Measurements from ENCODE around the gene MRPS18C.
"Not testable (repeated sequence)": the region's sequence is repeated elsewhere in the genome, so short reads cannot be mapped to it uniquely, and the experiment has no call there.

Gene MRPS18C
- total RNA-seq, result 13.7 to 16.9 reads per million in 2 donors

DNA sequence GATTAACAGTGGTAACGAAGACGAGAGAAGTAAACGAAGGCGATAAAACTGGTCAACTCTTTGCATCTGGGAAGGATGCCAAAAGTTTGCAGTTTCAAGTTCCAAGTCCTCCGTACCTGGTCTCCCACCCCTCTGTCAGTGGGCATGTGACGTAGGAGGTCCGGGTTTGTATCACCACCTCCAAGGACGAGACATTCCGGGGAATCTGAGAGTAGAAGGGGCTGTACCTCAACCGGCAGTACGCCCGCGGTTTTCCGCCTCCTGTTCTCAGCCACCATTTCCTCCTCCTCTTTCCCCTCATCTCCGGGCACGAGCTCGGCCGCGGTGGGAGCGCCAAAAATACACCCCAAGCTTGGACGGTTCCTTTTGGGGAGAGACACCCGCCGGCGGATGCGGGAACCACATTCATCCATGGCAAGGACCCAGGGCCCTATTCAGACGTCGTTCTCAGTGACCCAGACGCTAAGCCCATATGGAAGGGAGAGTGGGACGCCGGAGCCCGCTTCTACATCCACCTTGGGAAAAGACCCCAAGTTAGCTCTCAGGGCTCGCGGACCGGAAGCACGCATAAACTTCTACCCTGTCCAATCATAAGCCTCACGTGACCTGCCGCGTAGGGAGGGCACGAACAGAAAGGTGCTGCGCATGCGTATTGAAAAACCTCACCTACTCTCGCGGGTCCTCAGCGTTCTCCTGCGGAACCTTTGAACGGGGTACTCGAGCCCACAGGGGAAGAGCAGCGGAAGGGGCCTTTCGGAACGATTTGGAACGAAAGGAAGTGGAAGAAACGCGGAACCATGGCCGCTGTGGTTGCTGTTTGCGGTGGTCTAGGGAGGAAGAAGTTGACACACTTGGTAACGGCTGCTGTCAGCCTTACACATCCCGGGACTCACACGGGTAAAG, at the start of gene MRPS18C, which contains the start of gene HELQ:
TSS of gene MRPS18C (plus strand) at position 778 of the 903 bp plus-strand sequence. CDS start at position 798, 20 bp downstream.
TSS of gene HELQ (minus strand) at position 543 of the 903 bp plus-strand sequence. CDS start at position 413, 130 bp downstream.
- DNase-seq, result peak; percentile 77 to 100 (median 93)

DNA sequence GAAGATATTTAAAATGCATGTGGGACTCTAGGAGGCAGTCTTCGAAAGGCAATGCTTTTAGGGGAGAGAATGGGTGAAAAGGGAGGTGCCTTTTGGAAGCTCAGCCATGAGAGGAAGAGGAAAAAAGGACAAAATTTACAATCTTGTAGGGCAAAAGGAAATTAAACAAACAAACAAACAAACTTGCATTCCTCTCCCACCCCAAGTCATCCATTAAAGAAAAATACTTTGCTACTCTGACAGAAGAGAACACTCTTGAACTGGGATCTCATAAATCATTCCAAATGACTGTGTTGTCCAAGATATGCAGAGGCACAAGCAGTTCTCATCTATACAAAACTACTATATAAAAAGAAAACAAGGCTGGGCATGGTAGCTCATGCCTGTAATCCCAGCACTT, 47.0 kb upstream of the MRPS18C start:
- DNase-seq, result no peak

DNA sequence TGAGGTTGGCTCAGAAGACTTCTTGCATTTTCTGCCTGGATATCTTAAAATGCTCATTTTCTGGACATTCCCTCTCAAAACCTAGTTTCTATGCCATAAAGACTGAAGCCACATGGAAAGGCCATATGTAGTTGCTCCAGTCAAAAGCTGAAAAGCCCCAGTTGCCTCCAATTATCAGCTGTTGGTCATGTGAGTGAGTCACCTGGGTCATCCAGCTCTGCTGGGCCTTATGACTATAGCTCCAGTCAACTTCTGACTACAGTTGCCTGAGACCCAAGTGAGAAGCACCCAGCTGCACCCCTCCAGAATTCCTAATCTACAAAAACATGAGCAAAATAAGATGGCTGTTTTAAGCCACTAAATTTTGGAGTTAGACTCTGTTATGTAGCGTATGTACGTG, 42.2 kb upstream of the MRPS18C start:
- no peak for DNase-seq

DNA sequence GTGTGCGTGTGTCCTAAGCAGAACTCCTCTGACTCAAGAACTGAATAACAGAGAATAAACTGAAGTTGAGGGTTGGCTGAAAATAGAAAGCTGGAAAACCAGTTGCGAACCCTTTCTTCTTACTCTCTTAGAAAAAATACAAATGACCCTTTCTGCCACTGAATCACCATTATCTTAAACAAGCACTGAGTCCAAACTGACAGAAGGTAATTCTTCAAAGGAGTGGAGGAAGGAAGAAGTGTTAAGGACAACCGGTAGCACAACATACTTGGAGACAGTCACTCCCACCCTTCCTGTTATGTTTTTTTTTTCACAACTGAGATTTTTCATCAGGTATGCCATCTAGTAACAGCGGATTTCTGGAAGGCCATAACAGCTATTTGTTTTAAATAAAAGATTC, 38.3 kb upstream of the MRPS18C start:
- DNase-seq, result no peak

DNA sequence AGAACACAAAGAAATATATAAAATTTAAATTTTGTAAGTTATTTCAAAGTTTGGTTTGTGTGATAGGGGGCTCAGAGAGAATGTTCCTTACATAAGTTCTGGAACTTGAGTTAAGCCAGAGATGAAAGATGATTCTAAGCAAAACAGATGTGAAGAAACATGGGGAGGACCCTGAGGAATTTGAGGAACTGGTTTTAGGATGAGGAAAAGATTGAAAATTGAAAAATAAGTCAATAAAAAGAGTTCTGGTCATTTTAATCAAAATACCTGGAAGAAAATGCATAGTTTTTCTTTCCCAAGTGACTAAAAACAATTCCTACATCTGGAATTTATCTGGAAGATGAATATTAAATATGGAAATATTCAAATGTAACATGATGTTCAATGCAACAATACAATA, 37.6 kb upstream of the MRPS18C start:
- no peak for DNase-seq

DNA sequence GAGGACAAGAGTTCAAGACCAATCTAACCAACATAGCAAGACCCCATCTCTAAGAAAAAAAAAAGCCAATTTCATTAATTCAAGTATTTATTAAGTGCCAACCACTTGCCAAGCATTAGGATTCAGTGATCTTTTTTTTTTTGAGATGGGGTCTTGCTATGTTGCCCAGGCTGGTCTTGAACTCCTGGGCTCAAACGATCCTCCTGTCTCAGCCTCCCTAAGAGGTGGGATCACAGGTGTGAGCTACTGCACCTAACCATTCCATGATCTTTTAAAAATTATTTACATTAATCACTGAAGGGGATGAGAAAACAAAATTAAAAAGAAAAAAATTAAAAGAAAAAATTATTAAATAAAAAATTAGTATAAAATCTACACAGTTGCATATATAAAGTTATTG, 24.7 kb upstream of the MRPS18C start:
- no peak for DNase-seq

DNA sequence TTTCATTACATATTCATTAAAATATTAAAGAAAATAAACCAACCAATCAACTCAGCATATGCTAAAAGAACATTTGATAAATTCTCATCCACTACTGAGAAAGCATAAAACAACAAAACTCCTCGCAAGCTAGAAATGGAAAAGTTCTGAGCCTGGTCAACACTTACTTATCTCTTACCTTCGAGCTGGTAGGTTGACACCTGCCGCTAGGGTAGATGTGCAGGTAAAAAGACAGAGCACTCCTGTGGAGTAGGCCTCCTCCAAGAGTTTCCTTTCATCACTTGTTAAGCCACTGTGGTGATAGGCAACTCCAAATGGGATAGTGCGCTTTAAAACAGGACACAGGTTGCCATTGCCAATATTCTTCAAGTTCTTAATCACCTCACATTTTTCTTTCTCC, 19.2 kb upstream of the MRPS18C start:
- DNase-seq, result no peak

DNA sequence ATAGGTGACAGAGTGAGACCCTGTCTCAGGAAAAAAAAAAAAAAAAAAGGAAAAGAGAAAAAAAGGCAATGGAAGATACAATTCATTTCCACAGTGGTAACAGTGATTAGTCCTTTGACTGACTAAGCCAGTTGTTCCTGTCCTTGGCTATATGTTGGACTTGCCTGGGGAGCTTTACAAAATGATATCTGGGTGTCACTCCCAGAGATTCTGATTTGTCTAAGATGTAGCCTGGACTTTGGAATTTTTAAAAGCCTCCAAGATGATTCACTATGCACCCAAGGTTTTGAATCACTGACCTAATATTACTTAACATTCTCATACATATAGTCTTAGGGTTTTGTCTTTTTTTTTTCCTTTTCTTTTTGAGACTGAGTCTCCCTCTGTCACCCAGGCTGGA, 17.1 kb upstream of the MRPS18C start:
- no peak for DNase-seq

DNA sequence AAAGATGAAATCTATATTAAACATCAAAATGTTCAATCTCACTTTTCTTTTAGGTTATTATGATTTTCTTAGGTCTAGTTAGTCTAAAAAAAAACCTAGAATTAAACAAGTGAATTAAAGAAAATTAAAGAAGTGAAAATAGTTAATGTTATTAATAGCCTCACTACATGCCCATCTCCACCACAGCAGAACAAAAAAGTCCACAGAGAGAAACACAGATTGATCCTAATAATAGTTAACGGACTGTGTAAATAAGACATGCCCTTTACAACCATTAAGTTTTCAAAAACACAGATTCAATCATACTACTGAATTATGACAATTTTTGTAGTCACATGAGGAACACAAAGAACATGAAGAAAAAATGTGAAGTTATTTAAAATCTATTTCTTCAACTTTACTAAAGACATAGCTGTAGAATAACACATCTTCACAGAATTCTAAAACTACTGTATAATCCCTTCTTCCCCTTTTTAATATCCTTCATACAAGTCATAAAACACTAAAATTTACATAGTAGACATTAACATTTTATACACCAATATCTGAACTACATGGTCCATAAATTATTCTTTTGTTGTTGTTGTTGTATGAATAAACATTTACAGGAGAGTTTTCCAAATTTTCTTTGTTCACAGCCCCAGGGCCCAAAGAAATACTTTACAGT, 15.6 kb upstream of the MRPS18C start:
- no peak for DNase-seq

DNA sequence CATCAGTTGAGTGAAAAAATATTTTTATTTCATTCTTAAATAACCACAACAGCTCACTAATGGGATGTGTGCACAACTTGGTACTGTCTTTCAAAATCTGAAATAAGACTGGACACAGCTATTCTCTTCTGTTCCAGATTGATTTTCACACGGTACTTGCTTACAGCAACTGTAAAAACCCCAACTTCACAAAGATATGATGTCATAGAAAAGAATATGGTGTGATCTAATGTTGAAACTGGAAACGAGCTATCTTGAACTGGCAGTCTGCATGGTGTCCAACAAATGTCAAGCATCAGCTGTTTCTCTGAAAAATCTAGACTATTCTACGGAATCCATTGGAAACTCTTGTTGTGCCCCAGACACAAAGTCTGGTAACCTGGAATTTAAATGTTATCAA, 15.0 kb upstream of the MRPS18C start:
- no peak for DNase-seq

DNA sequence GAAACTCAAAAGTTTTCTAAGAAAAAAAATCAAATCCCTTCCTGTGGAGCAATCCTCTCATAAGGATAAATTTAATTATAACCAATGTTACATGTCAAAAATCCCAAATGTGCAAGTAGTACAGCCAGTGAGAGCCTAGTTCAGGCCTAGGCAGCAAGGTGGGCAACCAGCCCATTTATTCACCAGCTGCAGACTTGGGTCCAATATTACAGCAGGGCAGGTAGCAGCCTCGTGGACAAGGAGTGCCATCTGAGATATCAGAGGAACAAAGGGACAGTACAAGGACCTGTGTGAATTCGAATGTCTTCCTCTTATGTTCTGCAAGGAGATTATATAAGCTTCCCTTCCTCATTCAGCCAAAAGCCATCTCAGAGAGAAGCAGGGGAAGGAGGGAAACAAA, 6.8 kb upstream of the MRPS18C start:
- no peak for DNase-seq

DNA sequence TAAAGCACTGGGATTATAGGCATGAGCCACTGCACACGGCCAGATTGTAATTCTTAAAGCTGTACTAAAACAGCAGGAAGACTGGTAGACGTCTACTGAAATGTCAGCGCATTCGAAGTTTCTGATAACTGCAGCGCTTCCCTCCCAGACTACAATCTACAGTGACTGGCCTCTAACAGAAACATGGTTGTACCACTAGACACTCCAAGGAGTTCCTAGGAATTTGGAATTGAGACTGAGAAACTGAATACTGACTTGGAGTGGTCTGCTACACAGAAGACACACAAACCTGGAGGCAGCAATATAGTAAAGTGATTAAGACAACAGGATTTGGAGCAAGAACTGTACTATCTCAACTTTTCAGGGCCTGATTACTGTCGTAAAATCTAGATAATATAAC, 1.2 kb upstream of the MRPS18C start:
- peak in 1 of 5 experiments; percentile 36 for DNase-seq

DNA sequence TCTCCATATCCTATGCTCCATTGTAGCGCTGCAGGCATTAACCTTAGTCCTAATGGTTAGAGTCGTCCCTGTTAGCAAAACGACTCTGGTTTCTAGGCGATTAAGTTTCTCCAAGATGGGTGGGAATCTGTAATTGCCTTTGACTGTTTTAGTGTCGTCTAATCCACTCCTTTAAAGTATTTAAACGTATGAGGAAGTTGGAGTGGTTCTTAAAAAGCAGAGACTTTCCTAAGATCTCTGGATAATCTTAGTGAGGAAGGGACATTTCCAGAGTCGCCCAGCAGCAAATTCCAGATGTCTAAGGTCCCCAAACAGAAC, 285 bp downstream of the MRPS18C start:
- DNase-seq, result no peak

DNA sequence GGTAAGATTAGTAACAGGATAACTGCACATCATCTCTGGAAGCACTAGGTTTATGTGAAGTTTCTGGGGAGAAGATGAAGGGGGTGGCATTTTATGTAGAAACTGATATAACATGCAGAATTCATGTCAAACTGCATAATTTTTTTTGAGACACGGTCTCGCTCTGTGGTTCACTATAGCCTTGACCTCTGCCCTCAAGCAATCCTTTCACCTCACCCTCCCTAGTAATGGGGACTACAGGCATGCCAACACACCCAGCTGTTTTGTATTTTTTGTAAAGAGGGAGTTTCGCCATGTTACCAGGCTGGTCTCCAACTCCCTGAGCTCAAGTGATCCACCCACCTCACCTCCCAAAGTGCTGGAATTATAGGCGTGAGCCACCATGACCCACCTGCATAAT, 17.6 kb downstream of the MRPS18C start:
- no peak for DNase-seq

DNA sequence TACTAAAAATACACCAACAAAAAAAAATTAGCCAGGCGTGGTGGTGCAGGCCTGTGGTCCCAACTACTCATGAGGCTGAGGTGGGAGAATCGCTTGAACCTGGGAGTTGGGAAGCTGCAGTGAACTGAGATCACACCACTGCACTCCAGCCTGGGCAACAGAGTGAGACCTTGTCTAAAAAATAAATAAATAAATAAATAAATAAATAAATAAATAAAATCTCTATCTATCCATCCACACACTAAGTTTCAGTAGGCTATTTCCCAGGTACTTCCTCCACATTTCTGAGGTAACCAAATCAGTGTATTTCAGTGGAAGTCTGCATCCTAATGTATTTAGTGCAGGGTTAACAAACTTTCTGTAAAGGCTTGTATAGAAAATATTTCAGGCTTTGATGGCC, 18.1 kb downstream of the MRPS18C start:
- DNase-seq, result no peak

DNA sequence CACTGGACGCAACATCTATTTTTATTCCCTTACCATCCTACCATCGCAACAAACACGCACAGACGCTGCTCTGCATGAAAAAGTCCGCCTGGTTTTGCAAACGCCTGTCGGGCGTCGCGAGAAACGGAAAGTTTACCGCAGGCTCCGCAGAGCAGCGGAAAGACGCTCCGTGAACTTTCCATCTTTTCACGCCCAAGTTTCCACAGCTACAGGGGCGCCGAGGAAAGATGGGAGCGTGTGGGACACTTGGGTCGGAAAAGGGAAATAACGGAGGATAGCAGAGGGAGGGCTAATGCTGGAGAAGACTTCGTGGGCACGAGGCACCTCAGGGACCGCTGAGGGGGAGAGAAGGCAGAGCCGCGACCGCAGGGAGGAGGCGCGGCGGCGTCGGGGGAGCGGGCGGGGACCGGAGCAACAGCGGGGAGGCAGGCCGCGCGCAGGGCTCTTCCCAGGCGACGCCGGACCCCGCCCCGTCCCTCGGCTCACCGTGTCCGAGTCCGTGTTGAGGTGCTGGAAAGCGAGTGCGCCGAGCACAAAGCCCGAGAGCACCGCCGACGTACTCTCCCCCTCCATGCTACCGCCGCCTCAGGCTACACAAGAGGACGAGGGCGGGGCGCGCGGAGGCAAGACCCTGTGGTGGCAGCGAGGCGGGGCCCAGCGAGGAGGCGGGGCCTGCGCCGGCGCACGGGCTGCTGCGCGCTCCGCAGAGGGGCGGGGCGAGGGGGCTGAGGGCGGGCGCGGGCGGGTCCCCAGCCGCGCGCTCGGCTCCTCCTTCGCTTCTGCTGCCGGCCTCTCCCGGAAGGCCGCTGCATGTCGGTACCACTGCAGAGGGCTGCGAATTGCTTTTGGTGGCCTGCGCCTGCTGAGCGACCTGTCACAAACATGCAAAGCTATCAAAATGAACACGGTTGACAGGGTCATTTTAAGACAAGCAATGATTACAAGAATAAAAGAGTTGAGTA, 28.9 kb downstream of the MRPS18C start, which contains the start of gene ABRAXAS1:
TSS of gene ABRAXAS1 (minus strand) at position 601 of the 962 bp plus-strand sequence. CDS start at position 573, 28 bp downstream.
- peak; percentile 88 to 97 (median 91) for DNase-seq

DNA sequence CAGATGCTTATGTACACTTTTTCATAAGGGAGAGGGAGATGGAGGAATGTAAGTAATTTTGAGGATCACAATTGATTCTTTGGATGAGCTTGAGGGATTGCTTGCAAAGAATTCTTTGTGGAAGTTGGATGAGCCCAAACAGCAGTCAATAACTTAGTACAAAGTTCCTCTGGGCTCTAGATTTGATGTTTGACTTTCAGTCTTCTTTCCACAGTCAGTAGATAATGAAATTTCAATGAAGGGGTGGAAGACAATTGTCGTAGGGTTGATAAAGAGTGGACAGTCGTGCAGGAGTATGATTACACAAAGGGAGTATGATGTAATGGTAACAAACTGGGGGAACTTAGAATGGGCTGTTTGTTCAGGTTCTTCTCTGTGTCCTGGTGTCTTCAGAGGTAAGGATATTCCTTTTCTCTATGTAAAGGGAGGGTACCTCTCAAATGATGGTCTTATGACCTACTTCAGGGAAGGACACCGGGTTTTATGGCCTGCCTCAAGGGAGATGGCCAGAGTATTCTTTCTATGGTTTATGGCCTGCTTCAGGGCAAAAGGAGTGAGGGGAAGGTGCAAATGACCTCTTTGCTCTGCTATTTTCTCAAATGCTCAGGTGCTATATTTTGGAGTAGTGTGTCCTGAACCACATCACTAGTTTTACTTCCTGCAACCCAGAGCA, 30.7 kb downstream of the MRPS18C start:
- DNase-seq, result no peak

DNA sequence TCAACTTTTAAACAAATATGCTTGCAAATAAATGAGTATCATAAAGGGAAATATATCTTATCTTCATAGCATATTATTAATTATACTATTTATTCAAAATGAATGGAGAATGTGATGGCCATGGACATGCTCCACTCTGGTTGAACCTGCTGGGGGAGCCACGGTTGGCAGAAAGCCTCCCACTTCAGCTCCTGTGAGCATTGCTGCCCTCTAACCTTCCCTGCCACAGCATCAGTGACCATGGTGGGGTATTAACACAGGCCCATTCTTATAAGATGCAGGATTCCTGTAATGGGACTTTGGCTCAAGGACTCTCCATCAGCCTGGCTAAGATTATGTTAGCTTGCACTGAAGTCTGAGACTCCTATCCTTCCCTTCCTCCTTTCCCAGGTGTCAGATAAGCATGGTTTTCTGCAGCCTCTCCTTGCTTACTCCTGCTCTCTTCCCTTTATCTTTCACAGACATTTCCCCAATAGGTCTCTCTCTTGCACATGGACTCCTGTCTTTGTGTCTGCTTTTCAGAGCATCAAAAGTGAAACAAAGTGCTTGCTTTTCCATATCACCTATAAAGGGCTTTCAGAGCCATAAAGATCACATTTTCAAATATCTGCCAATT, 34.0 kb downstream of the MRPS18C start:
- no peak for DNase-seq

DNA sequence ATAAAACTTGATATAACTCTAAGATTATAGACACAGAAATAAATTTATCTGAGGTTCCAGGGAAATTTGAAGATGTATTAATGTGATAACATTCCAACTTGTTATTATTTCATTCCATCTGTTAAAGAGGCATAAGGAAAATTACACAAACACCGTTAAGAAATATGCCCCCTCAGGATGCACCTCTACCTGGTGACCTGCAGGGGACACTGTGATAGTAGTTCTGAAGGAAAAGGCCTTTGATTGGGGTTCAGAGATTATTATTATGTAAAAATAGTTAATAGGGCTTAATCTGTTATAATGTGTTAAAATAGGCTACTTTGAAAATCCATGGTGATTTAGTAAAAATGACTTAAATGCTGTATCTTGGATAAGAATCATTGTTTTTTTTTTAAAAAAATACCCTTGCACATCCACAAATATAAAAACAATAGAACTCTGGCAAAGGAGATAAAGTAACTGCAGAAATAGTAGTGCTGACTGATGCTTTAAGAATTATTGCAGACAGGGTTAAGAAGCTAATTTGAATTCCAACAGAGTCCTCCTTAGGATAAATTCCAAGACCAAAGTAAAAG, 35.1 kb downstream of the MRPS18C start:
- peak in 1 of 5 experiments; percentile 40 for DNase-seq

DNA sequence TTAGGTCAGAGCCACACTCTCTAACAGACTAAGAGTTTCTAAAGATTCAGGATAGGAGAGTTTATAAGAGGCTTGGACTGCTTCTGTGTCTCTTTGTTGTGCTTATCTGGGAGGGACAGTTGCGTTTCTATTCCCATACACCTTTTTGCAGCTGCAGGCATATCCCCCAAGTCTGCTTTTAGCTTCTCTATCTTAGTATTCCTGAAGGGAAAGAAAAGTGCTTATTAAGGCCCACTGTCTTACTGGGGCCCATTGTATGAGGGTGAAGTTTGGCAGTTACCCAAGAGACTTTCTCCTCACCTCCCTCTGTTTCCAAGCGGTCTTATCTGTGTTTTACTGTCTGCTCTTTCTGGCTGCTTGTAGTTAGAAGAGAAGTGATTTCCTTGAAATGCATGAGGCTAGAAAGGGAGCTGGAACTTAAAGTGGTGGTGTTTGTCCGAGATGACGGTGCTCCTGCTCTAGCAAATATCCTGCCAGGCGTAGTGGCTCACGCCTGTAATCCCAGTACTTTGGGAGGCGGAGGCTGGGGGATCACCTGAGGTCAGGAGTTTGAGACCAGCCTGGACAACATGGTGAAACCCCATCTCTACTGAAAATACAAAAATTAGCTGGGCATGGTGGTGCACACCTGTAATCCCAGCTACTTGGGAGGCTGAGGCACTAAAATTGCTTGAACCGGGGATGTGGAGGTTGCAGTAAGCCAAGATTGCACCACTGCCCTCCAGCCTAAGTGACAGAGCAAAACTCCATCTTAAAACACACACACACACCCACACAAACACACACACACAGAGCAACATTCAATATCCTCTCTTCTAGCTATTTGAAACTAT, 40.4 kb downstream of the MRPS18C start:
- DNase-seq, result not testable (repeated sequence)
